ENCODE data around the gene APOLD1.
"Not testable (repeated sequence)": the region's sequence is repeated elsewhere in the genome, so short reads cannot be mapped to it uniquely, and the experiment has no call there.

The APOLD1 gene

DNA sequence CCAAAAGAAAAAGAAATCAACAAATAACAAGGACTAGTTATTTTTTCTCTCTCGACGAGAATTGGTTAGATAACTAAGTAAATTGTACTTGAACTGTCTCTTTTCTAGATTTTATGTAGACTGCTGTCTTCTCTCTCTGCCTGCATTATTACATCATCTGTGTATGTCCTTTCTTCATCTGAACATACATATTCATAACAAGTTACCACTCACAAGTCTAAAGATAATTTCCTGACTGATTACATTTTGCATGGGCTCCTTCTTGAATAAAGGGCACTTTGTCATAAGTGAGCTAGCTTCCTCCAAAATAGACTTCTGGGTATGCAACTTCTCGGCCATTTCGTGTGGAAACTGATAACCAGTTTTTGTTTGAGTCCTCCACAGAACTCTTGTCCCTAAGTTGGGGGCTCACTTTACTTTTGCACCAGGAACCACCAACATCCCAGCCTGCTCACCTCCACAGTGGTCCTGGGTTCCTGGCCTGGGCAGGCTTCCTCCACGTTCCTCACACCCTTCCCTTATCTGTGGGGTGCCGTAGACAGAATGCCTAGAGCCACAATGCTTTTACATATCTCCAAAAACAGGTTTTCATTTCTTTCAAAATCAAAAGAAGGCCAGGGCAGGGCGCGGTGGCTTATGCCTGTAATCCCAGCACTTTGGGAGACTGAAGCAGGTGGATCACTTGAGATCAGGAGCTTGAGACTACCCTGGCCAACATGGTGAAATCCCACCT is 21.5 kb downstream of the APOLD1 start:
- no peak for FAIRE-seq

DNA sequence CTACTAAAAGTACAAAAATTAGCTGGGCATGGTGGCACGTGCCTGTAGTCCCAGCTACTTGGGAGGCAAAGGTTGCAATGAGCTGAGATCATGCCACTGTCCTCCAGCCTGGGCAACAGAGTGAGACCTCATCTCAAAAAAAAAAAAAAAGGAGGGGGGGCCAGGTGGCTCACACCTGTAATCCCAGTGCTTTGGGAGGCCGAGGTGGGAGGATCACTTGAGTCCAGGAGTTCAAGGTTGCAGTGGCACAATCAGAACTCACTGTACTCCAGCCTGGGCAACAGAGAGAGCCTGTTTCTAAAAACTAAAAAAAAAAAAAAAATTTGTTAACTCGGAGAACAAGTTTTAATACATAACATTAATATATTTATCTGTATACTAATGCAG is 22.1 kb downstream of the APOLD1 start:
- FAIRE-seq; DNase-seq (ENCODE audit: insufficient read length, low spot score): not testable (repeated sequence)

More for the DNA sequence above, 21.5 kb downstream of the APOLD1 start:
- no peak for DNase-seq (ENCODE audit: insufficient read length, low spot score)

DNA sequence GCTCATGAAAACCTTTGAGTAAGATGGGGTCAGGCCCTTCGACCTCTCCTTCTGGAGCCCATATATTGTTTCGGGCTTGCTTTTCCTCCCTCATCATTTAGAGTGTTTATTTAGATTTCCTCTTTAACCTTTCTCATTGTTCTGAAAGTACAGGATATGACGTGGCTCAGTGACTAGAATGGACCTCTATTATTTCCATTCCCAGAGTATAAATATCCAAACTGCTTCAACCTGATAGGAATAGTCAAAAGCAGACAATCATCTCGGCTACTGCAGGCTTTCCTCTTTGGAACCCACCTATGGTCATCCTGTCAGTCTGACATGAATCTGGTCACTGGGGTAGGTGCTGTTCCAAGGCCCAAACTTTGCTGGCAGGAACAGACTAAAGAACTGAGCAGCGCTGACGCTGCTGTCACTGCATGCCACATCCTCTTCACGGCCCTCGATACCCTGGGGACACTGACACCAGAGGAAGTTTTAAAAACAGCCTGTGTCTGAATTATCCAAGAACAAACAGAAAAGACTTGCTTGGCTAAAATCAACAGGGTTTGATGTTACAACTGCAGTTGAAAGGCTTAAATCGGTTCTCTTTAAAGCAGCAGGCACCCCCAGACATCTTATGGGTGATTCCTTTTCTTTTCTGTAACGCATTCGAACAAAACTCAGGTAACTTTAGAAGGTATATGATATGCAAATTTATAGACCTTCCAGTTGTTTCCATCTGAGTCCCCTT is 22.7 kb downstream of the APOLD1 start:
- FAIRE-seq: peak; percentile 92
- DNase-seq (ENCODE audit: insufficient read length, low spot score): no peak

DNA sequence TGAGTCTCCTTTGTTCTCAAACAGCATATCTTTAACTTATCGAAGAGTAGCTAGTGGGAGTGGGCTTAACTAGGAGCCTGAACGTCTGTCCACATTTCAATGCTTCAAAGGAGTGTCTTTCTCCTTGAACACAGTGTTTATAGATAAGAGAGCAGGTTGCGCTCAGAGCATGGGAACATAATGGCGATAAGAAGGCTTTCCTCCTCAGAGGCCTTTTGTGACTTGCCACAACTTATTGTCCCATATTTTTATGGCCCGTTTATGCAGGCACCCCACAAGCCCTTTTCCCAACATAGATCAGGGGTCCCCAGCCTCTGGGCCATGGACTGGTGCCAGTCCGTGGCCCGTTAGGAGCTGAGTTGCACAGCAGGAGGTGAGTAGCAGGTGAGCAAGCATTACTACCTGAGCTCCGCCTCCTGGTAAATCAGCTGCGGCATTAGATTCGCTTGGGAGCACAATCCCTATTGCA is 25.1 kb downstream of the APOLD1 start:
- FAIRE-seq (no peak), DNase-seq (ENCODE audit: insufficient read length, low spot score) (no peak)

DNA sequence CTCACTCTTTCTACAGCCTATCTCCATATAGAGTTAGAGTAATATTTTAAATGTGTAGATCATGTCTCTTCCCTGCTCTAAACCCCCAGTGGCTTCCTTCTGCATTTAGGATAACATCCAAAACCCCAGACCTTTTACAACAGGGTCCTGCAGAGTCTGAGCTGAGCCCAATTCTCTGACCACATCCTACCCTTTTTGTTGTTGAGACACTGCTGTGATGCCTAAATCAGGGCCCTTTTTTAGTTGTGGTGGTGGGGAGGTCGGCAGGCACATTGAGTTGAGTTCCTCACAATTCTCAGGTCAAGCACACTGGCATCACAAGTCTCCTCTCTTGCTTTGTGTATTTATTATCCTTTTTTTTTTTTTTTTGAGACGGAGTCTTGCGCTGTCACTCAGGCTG is 25.9 kb downstream of the APOLD1 start:
- DNase-seq (ENCODE audit: insufficient read length, low spot score) (no peak), FAIRE-seq (no peak)

DNA sequence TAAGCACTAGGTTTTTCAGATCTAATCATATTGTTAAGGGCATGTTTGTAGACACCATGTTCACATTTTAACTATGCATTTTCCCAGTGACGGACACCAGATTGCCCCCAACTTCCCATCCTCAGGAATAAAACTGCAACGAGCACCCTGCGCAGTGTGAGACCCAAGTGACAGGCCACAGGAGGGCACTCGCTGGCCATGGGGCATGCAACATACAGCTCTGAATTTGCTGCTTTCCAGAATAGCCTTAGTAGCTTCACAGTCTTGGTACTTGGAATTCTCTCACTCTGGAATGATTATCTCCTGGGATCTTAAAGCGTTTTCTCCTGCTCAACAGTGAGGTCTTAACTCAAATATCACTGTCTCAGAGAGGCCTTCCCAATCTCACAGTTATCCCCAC is 26.7 kb downstream of the APOLD1 start:
- no peak for FAIRE-seq
- no peak for DNase-seq (ENCODE audit: insufficient read length, low spot score)

DNA sequence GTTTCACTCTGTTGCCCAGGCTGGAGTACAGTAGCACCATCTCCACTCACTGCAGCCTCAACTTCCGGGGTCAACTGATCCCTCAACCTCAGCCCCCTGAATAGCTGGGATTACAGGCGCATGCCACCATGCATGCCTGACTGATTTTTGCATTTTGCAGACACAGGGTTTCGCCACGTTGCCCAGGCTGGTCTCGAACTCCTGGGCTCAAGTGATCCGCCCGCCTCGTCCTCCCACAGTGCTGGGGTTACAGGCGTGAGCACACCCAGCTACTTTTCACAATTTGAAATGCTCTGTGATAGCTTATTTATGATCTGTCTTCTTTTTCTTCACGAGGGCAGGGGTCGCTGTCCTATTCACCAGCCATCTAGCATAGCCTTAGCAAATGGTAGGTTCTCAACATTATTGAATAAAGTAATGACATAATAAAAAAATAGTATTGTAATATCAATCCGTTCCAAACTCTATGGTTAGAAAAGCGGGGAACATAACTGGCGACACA is 27.2 kb downstream of the APOLD1 start:
- no peak for FAIRE-seq
- no peak for DNase-seq (ENCODE audit: insufficient read length, low spot score)

DNA sequence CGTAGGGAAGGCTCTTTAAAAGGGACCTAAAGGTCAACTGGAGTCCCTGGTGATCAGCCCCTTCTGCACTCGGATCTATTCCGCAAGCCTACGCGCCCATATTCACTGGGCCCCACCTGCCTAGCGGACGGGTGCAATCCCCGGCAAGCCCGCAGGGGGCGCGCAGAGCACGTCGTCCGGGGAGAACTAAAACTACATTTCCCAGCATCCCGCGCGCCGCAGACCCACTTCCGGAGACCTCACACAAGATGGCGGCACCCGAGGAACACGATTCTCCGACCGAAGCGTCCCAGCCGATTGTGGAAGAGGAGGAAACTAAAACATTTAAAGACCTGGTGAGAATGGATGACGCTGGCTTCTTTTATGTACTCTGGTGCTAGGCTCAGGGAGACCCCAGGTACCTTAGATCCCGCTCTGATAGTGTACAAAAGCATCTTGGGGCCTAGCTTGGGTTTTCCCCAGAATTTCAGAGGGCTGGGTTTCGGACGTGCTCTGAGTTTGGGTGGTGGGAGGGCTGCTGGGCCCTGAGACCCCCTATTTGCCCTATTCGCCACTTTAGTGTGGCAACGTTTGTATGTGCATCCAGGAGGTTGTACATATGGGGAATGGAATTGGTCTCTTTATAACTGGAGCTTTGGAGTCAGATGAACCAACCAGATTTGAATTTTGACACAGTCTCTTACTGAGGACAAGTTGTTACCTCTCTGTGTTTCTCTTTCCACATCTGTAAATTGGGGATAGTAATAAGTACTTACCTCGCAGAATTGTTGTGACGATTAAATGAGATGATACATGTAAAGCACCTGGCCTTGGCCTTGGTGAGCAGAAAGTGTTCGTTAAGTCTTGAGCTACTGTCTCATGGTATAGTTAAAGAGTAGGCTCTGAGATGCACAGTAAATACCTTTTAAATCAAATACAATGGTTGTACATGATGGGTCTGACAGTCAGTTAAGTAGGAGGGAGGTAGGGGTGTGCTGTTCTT is 28.0 kb downstream of the APOLD1 start, which contains the start of gene DDX47:
Gene DDX47 (plus strand): TSS at position 227 of the 982 bp plus-strand sequence. CDS start 22 bp downstream, at position 249.
- peak; percentile 97 for FAIRE-seq
- DNase-seq (ENCODE audit: insufficient read length, low spot score): peak; percentile 52

DNA sequence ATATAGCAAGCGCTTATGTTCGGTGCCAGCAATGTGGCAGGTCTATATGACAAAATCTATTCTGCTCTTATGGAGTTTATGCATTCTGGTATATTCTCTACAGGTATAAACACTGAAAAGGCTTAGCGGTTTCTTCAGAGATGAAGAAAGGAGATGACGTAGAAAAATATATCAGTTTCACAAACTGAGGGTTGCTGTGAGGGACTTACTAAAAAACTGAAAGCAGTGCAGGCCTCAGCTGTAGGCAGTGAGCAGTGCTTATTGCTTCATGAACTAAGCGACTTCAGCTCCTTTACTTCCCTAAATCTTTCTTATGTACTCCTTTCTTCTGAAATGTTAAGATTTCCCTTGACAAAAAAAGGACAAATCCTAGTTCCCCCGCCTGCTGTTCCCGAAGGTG is 32.2 kb downstream of the APOLD1 start:
- no peak for DNase-seq (ENCODE audit: insufficient read length, low spot score)
- no peak for FAIRE-seq

DNA sequence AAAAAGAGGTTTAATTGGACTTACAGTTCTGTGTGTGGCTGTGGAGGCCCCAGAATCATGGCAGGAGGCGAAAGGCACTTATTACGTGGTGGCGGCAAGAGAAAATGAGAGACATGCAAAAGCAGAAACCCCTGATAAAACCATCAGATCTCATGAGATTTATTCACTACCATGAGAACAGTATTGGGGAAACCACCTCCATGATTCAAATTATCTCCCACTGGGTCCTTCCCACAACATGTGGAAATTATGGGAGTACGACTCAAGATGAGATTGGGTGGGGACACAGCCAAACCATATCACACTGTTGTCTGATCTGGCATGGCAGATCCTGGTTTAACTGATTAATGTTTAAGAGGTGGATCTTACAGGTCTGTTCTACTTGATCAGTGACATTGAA is 33.2 kb downstream of the APOLD1 start:
- DNase-seq (ENCODE audit: insufficient read length, low spot score) (no peak), FAIRE-seq (peak; percentile 49)

DNA sequence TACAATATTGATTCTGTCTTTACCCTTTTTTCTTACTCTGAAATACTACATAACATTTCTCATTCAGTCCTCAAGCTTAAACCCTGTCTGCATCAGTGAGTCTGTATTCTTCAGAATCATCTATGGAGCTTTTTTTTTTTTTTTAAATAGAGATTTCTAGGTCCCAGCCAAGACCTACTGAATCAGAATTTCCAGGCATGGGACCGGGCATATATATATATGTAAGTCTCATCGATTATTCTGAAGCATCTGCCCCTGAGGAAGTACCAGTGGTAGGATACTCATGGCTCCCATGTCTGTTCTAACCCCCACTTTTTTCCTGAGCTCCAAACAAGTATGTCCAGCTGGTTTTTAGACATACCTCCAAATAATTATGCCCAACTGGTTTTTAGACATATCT is 33.8 kb downstream of the APOLD1 start:
- DNase-seq (ENCODE audit: insufficient read length, low spot score): no peak
- no peak for FAIRE-seq

DNA sequence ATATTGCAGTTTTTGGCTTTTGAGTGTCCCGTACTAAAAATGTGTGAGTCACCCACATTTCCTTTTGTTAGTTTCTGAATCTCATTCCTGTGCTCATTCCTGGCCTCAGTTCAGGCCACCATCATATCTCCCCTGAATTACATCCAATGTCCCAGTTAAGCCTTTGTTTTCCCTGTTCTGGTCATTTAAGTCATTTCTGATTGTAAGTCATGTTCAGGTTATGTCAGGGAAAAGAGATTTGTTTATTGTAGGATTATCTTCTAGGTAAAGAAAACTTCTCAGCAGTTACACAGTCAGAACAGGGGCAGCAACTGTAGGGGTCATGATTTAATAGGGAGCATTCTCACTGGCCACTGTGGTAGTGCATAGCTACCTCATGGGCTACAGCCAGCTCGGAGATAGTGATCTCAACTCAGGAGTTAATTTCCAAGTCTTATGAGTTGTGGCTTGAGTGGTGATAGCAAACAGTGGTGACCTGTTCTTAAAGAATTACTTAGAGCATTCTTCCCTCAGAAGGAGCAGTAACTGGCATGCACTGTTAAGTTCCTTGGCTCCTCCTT is 34.4 kb downstream of the APOLD1 start:
- DNase-seq (ENCODE audit: insufficient read length, low spot score): no peak
- peak; percentile 58 for FAIRE-seq

DNA sequence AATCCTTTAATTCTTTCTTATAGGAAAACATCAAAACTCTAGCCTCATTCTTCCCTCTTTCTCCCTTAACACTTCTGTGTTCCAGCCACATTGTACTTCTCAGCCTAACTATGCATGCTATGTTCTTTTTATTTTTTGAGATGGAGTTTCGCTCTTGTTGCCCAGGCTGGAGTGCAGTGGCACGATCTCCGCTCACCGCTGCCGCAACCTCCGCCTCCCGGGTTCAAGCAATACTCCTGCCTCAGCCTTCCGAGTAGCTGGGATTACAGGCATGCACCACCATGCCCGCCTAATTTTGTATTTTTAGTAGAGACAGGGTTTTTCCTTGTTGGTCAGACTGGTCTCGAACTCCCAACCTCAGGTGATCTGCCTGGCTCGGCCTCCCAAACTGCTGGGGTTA is 34.9 kb downstream of the APOLD1 start:
- DNase-seq (ENCODE audit: insufficient read length, low spot score); FAIRE-seq: not testable (repeated sequence)

DNA sequence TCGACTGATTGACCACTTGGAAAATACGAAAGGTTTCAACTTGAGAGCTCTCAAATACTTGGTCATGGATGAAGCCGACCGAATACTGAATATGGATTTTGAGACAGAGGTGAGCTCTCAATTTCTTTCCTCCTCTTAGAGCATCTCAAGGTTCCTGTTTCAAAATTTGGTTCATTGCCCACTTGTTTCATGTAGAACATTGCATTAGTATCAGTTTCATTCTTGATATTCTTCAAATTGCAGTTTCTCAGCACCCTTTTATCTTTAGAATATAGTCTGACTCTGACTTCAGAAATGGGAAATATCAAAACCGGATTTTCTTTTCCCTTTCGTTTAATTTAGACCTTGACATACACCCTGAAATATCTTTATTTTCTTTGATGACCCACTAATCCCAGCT is 36.5 kb downstream of the APOLD1 start:
- FAIRE-seq (peak; percentile 79), DNase-seq (ENCODE audit: insufficient read length, low spot score) (no peak)

DNA sequence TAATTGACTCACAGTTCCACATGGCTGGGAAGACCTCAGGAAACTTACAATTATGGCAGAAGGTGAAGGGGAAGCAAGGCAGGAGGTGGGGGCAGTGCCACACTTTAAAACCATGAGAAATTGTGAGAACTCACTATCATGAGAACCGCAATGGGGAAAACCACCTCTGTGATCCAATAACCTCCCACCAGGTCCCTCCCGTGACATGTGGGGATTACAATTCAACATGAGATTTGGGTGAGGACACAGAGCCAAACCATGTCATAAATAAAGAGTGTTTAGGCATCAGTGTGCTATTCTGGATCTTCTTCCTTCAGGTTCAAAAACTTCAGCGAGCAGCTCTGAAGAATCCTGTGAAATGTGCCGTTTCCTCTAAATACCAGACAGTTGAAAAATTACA is 37.4 kb downstream of the APOLD1 start:
- FAIRE-seq (no peak), DNase-seq (ENCODE audit: insufficient read length, low spot score) (no peak)

DNA sequence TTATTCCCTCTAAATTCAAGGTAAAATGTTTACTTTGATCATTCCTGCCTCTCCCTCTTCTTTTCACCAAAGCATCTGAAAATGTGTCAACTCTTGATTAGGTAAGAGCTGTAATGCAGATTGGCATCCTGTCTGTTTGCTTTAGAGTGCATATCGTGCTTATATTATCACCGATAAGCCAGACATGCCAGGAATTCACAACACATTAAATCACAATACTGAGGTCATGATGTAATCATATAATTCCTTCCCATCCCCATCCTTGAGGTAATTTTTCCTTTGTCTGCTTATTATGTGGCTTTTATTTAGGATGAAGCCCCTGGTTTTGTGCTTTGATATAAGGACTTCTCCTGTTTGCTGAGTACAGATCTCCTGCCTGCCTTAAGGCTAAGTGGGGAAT is 37.8 kb downstream of the APOLD1 start:
- DNase-seq (ENCODE audit: insufficient read length, low spot score): no peak
- FAIRE-seq: no peak

DNA sequence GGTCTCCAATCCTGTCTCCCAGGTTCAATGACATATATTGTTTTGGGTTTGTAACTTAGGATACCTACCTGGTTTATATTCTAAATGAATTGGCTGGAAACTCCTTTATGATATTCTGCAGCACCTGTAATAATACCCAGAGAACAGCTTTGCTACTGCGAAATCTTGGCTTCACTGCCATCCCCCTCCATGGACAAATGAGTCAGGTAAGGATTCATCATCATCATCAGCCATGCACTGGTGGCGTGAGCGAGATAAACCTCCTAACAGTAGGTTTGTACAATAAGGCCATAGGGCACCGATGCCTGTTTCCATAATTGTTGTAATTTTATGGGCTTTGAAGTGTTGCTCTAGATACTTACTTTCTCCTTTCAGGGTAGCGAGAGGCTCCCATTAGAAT is 38.4 kb downstream of the APOLD1 start:
- DNase-seq (ENCODE audit: insufficient read length, low spot score) (no peak), FAIRE-seq (no peak)

DNA sequence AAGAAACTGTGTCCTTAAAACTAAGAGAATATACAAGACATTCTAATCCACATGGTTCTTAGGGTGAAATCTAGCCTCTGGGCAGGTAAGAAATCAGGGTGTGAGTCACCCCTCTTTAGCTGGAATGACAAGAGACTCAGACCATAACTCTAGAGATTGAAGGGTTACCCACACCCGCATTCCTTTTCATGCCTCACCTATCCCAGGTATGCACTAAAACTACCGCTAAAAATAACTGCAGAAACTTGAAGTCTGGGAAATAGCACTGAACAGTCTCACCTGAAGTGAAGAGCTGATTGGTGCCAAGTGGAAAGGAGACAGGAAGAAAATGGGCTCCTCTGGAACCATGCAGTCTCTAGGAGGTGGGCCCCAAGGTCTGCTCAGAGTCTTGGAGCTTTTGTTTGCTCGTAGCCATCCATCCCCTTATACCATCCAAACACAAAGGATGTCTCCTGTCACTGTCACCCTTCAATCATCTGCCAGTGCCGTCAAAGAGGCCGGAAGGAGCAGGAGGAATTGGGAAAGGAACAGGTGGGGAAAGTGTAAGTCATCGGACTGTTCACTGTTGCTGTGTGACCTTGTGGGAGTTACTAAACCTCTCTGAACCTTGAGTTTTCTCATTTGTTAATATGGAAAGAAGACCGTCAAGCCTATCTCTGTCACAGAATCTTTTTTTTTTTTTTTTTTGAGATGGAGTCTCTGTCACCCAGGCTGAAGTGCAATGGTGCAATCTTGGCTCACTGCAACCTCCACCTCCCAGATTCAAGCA is 50.1 kb downstream of the APOLD1 start:
- DNase-seq (ENCODE audit: insufficient read length, low spot score) (no peak), FAIRE-seq (no peak)

DNA sequence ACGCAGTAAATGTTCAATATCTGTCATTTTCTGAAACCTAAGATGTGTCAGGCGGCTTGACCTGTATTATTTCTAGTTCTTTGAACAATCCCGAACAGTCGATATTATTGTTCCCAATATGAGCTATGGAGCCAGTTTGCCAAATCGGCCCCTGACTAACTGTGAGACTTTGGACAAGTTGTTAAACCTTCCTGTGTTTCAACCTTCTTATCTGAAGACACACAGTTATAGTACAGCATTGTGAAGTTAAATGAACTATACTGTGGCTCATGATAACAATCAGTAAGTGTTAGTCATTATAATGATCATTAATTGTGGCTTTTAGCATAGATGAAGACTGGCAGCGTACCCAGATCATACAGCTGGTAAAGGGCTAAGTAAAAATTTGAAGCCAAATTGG is 51.1 kb downstream of the APOLD1 start:
- FAIRE-seq (no peak), DNase-seq (ENCODE audit: insufficient read length, low spot score) (no peak)

Data from GM19239 (cell line).